Retinal pigment epithelial cell (primary cell): ENCODE results near the gene MAN2A1.

Experiments used
- DNase-seq: peaks from one replicate; pipeline ENCODE4 v3.0.0-alpha.2; 2010; ENCODE audit warnings: low read depth
- H3K4me3 ChIP-seq: 2 replicates; pipeline ENCODE4 v1.5.1; 2011; ENCODE audit warnings: mild to moderate bottlenecking, low read length, control low read depth, moderate library complexity
- CTCF ChIP-seq: conservative IDR thresholded peaks from 2 replicates; pipeline ENCODE4 v1.5.1; 2011; ENCODE audit warnings: low read depth, low read length, control low read depth, inconsistent platforms

MAN2A1 gene

GRCh38 chr5:109812698-109813097, 123.0 kb downstream of the MAN2A1 start:
- no peak overlapping the region for H3K4me3 ChIP-seq
- no peak for TF ChIP-seq CTCF
- DNase-seq: no peak

- TF ChIP-seq CTCF: no peak
- DNase-seq: no peak
- H3K4me3 ChIP-seq: no peak overlapping the region
Measured at GRCh38 chr5:109816732-109817131, 127.0 kb downstream of the MAN2A1 start.

- no peak for DNase-seq
- peak; percentile 3 for TF ChIP-seq CTCF
- no peak overlapping the region for H3K4me3 ChIP-seq
Measured at GRCh38 chr5:109819878-109820277, 130.2 kb downstream of the MAN2A1 start.

GRCh38 chr5:109823597-109823996, 133.9 kb downstream of the MAN2A1 start:
- DNase-seq: no peak
- TF ChIP-seq CTCF: no peak
- no peak overlapping the region for H3K4me3 ChIP-seq

- DNase-seq: no peak
- H3K4me3 ChIP-seq: no peak overlapping the region
- no peak for TF ChIP-seq CTCF
Measured at GRCh38 chr5:109825450-109825849, 135.7 kb downstream of the MAN2A1 start.

- no peak for TF ChIP-seq CTCF
- no peak overlapping the region for H3K4me3 ChIP-seq
- DNase-seq: no peak
Measured at GRCh38 chr5:109826426-109826825, 136.7 kb downstream of the MAN2A1 start.

GRCh38 chr5:109829331-109829730, 139.6 kb downstream of the MAN2A1 start:
- DNase-seq: no peak
- H3K4me3 ChIP-seq: no peak overlapping the region
- no peak for TF ChIP-seq CTCF
